ENCODE measurements around the gene BRD4.

DNA sequence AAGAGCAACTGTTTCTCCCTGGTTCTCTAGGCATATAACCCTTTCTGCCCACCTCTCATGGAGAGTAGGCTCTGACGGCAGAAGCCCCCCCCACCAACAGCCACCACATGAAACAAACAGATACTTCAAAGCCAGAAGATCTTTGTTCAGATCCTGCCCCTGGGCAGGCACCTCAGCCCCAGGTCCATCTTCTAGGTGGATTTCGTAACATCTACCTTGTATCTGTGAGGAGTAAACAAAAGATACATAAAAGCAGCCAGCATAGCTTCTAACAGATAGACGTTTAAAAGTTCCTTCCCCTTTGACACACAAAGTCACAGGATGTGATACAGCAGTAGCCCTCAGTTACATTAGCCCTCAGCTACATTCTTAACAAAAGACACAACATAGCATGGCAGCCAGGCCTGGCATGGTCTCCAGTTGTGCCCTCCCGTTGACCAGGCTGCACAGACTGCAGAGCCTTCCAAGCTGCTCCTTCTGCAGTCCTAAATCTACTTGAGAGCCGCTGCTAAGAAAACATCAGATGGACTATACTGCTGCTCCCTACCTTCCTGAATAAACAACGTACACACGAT is 35.4 kb downstream of the BRD4 start:
- TF ChIP-seq, protein P1, sequence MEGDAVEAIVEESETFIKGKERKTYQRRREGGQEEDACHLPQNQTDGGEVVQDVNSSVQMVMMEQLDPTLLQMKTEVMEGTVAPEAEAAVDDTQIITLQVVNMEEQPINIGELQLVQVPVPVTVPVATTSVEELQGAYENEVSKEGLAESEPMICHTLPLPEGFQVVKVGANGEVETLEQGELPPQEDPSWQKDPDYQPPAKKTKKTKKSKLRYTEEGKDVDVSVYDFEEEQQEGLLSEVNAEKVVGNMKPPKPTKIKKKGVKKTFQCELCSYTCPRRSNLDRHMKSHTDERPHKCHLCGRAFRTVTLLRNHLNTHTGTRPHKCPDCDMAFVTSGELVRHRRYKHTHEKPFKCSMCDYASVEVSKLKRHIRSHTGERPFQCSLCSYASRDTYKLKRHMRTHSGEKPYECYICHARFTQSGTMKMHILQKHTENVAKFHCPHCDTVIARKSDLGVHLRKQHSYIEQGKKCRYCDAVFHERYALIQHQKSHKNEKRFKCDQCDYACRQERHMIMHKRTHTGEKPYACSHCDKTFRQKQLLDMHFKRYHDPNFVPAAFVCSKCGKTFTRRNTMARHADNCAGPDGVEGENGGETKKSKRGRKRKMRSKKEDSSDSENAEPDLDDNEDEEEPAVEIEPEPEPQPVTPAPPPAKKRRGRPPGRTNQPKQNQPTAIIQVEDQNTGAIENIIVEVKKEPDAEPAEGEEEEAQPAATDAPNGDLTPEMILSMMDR (IDR thresholded peaks at IDR 0.05): no peak
- no peak for TF ChIP-seq EP300 (IDR thresholded peaks at IDR 0.05)

All from tibial nerve (tissue), 4 donors.